C1 segment of cervical spinal cord (tissue), 14 donors: Measurements from ENCODE around the gene FTCDNL1.

ENCODE experiments used
- DNase-seq, 14 donors: peaks; one replicate each; lab custom pipeline; 2025; lab: John Stamatoyannopoulos, UW

The FTCDNL1 gene

DNA sequence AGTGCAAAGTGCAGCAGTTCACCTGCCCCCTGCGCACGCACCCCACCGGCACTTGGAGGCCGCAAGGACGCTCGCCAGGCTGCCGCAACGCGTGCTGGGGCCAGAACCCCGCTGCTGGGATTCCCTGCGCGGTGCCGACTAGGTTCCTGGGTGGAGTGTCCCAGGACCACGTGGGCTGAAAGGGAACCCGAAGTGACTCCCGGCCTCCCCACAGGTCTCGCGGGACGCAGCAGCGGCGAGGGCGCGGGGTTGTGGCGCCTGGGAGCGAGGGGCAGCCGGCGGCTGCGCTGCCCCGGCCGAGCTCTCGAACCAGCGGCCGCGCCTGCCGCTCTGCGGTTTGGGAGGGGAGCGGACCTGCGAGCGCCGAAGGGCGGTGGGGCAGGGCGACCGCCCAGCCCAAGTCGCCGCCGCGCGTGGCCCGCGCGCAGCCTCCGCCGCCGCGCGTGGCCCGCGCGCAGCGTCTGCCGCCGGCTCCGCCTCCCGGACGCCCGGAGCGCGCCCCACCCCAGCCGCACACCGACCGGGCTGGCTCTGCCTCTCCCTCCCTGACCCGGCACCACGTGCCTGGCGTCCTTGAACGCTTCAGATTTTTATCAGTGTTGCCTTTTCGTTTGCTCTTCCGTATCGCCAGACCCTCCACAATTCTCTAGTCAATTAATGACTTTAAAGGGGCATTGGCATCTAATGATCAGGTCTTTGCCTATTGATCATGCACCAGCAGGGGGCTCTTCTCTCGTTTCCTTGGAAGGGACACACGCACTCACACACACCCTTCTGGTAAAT, at the start of gene FTCDNL1:
Gene FTCDNL1, minus strand, starts transcription at position 475 of the 783 bp plus-strand sequence. CDS start 2,230 bp downstream, outside the sequence.
- DNase-seq = peak in 13 of 14 donors; percentile 42 to 94 (median 80)

DNA sequence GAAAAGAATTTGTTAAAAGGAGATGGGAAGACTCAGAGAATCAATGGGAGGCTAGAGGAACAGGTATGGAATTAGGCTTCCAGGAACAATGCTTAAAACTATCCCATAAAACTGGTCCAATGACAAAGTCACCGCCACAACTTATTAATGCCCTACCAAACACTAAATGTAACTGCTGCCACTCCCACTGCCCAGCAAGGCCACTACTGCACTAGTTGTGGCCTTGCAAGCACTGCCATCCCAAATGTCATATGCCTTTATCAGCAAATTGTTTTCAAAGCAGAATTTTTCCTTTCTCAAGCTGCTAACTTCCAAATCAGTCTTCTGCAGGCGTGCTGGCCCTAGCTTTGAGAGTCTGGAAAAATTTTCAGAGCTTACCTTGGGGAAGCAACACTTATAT, 45.6 kb upstream of the FTCDNL1 start:
- no peak for DNase-seq

DNA sequence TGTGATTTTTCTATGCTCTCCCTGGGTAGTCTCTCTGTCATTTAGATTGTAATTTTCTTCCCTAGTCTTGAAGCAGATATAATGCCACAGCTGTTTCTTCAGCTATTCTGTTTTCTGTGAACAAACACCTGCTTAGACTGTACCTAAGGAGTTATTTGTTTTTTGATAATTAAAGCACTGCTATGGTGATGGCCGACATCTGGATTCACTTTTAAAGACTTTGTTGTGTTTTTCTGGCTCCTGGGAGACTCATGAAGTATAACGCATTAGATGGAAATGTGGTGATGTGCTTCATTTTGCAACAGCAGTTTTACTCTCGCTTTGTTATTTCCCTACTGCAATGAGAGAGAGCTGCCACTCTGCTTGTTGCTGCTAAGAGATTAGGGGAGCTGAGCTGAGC, 44.4 kb upstream of the FTCDNL1 start:
- DNase-seq = no peak

DNA sequence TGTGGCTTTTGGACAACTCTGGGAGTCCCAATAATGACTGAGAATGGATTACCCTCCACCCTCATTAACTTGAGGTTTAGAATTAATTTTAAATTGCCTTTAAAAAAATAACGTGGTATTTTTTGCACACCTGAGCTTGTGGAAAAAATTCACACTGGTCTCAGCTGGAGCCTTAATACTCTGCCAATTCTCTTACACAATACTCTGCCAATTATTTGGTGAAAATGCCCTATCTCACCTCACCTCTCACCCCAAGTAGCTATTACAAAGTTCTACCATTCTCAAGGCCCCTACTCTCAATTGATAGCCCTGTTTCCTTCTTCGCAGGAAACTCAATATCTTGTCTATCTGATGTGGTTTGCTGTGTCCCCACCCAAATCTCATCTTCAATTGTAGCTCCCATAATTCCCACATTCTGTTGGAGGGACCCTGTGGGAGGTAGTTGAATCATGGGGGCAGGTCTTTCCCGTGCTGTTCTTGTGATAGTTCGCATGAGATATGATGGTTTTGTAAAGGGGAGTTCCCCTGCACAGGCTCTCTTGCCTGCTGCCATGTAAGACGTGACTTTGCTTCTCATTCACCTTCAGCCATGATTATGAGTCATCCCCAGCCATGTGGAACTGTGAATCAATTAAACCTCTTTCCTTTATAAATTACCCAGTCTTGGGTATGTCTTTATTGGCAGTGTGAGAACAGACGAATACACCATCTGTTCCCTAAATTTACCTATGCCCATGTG, 32.7 kb upstream of the FTCDNL1 start:
- DNase-seq = no peak

DNA sequence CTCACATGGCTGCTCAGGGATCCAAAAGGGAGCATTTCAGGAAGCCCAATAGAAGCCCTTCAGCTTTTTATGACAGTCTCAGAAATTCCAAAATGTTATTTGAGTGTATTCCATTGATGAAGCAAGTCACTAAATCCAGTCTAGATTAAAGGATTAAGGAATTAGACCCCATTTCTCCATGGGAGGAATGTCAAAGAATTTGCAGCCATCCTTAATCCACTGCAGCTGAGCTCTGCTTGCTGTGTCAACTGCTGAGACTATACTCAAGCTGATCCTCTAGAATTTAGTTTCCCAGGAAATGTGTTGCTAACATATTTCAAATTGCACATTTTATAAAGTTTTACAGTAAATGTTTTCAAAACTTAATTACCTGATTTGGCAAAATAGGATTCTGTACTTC, 31.7 kb upstream of the FTCDNL1 start:
- DNase-seq = no peak

DNA sequence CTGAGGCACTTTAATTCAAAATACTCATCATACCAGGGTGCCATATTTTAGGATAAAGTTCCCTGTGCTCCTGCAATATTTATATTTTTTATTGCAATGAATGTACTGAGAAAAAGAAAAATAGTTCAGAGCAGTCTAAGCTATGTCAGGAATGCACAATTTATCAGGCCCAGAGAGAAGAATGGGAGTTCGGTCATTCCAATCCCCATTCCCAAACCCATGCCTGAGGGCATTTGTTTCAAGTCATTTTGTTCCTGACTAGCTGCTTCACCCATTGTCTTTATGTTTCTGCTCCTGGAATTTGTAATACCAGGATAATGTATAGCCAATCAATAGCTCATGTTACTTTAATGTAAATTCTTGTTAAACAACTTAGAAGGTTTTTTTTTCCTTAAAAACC, 24.4 kb upstream of the FTCDNL1 start:
- DNase-seq = no peak

DNA sequence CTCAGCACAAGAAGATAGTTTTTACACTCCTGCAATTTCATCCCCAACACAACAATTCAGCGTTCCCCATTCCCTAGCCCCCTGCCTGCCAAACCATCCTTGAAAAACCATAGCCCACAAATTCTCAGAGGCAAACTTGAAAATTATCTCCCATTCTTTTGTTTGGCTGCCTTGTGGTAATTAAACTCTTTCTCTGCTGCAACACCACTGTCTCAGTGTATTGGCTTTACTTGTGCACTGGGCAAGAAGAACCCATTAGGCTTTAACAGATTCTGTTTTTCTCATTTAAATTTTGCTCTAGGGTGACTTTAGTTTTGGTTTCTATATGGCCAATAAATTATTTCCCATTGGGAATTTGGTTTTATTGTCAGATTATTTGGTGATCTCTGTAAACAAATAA, 23.2 kb upstream of the FTCDNL1 start:
- DNase-seq = no peak

DNA sequence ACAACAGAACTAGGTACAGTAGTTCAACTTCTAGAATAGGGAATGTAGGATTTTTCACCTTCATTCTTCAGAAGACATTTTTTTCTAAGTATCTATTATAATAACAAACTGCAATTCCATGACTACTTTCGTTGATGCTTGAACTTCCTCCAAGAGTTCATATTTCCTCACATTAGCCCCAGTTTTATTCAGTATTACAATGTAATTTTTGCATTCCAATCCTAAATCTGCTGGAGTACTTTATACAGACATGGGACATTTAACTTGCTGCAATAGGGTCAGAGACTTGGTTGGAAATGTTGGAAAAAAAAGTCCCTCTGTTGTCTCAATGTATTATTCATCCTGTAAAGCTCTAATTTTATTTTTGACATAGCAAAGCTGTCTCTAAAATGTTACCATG, 19.6 kb upstream of the FTCDNL1 start:
- DNase-seq = no peak

DNA sequence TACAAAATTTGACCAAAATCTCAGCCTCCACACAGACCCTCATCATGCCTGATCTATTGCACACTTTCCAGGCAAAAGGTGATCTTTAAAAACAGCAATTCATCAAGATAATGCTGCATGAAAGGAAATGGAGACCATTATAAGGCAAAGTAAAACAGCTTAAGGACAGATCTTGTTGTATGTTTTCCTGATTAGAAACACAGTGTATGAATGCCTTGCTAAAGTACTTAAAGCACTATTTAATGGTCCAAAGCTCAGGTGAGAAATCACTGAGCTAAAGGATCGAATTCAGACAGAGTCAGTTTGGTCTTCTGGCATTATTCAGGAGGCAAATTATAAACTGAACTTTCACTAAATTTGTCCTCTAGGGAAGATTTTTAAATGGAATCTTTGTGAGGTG, 18.7 kb upstream of the FTCDNL1 start:
- DNase-seq = no peak

DNA sequence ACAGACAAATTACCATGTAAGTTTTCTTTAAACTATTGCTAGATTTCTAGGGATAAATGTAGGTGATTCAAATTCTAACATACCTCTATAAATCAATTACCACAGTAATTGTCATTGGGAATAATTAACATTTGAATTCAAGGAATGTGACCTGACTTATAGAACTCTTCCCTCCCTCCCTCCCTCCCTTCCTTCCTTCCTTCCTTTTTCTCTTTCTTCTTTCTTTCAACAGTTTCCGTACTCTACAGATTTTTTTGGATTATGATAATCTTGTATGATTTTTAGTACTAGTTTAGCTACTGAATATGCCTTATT, 18.2 kb upstream of the FTCDNL1 start:
- no peak for DNase-seq

DNA sequence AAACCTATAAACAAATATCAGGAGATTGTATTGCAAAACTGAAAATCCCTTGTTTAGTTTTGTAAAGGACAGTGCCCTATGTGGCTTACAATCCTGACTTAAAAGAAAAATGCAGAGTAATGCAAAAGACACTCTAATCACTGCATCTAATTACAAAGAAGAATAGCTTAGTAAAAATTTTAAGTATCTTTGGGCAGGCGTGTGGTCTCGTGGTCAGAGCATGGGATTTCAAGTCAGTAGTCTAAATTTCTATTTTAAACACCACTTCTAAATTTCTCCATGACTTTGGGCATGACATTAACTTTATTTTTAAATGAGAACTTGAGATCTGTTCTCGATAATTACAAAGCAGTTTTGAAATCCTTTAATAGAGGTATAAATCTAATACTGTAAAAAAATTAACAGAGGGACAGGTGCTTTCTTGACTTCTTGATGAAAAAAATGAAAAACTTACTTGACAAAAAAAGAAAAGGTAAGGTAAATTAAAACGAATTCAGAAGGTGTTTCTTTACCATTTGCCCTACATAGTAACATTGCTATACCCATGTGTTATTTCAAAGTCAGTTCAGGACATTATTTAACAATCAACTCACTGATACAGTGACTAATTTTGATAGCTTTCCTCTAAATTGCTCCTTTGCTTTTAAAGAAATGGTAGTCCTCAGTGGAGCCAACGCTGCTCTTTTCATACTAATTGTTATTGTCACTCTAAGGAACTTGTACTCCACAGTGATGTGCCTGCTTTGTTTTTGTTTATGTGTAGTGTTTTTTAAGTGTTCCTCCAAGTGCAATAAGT, 17.6 kb upstream of the FTCDNL1 start:
- no peak for DNase-seq

DNA sequence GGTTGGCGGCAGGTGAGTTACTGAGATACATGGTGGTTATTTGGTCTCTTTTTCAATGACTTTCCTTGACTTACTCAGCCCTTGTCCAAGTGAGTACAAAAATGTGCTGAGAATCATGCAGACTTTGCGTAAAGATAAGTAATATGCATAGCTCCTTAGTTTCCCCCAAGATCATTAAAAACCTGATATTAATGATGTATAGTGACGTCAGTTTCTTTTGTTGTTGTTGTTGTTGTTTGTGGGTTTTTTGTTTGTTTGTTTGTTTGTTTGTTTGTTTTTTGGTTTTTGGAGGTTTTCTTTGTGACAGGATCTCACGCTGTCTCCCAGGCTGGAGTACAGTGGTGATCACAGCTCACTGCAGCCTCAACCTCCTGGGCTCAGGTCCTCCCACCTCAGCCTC, 14.9 kb upstream of the FTCDNL1 start:
- no peak for DNase-seq

DNA sequence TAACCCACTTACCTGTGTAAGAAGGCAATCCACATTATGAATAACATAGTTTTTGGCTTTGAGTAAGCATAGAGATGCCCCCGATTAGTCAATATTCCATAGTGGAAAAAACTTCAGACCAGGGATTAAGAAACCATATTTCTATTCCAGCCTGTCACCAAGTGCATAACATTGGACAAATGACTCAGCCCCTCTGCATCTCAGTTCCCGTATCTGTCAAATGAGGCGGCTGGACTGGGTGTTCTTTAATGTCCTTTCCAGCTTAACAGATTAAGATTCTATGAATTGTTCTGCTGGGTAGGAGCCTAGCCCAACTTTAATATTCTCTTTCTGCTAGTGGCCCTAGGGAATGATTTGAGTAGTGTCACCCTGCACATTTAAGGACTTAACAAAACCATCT, 11.8 kb upstream of the FTCDNL1 start:
- DNase-seq = no peak

DNA sequence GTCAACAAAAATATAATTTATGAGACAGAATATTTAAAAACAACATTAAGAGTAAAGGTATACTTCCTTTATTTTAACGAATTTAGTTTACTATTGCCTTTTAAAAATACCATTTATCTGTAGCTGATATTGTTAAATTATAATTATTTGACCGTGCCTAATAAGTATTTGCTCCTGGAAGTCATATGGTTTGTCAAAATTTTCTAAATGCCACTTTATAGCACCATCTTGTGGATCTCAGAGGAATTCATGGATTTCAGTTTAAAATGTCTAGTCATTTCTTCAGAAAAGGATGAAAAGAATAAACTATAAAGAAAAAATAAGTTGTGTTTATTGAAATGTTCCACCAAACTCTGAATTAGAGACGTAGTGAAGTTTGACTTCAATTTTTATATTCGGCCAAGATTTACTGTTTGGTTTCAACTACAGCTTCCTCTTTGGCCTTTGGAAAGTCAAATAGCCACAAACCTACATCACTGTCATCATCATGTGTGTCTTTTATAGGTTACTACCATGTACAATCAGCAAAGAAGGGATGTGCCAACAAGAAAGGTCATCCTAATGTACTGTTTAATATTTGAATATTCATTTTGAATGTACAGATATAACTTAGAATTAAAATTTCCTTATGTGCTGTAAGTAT, 10.3 kb upstream of the FTCDNL1 start:
- no peak for DNase-seq

DNA sequence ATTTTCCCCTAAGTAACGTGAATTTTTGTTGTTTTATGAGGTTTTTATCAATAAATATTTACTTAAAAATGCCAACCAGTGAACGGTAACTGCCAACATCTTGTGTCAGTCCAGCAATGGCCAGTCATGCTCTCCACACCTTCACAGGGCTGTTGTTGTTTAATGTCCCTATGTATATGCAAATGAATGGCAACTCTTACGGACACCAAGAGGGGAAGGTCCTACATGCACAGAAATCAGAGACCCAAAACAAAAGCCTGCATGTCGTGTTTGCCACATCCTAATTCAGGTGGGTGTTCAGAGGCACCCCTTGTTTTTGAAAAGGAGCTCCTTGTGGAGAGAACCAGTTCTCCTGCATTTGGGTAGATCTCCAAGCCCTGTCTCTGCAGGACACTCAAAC, 4.8 kb upstream of the FTCDNL1 start:
- no peak for DNase-seq

DNA sequence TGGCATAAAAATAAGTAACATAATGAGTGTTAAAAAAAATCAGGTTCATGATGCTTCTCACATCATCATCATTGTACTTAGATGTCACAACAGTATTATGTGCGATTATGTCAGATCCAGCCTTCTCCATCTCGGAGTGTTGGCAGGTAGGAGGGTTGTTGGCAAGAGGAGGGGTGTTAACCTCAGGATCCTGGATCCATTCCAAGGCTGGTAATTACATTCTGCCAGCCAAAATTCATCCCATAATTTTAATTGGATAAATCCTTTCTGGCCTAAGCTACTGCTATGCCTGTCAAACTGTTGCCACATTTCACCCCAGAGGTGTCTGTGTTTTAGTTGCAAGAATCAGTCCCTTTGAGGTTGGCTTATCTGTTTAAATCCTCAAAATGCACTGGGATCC, 891 bp upstream of the FTCDNL1 start:
- peak in 1 of 14 donors; percentile 84 for DNase-seq

DNA sequence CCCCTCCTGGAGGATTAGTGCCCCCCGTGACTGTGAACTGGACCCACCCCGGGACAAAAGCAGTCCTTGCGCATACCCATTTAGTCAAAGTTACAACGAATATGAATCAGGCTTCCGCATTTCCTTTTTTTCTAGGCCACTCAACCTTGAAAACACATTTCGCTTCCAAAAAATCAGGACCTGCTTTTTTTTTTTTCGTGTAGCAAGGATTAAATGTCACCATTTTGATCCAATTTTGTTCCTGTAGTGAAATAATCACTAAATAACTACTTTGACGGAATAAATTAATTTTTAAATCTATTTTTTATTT, 464 bp upstream of the FTCDNL1 start:
- no peak for DNase-seq

DNA sequence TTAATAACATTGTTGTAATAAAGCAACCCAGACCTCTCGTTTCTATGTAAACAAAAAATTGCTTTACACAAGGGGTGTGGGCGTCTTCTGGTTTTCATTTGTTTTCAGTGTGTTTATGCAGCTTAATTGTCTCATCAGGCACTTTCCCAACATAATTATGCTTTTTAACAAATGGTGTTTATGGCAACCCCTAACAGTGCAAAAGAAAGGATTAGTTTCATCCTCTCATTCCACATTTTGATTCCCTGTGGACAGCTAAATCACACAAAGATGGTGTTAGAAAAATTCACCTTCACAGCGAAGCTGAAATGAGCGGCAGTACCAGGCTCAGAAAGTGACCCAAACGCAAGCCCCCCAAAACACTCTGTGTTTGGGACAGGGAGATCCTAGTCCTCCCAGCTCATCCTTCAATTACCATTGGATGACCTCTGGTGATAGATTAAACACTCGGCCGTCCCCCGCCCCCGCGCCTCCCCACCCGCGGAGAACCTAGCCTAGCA, 724 bp downstream of the FTCDNL1 start:
- DNase-seq = no peak

DNA sequence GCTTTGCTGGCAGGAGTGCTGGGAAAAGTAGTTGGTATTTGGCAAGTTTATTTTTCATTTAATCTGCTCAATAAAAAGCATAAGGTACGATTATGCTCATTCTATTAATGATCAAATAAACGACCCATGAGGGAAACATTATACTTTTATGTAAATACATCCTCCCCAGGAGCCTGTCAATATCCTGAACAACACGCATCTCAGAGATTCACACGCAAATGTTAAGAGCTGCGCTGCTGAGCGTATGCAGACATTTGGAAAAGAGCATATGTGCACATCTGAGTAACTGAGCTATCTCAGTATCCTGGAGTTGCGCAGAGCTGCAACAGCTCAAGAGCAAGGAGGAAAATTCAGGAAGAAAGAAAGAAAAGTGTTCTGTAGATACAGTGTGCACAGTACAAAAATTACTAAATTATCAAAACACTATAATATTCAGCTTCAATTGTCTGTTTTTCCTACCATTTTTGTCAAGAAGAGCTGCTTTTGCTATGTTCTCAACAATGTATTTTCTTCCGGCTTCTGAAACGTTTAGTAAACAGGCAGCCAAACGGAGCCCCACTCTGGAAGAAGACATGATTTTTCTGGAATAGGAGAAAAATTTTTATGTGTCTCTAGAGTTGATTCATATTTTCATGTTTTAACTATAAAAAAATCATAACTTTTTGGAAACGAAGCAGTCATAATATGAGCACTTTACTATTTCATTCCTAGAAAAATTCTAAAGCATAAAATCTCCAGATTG, 2.4 kb downstream of the FTCDNL1 start:
- DNase-seq = no peak

DNA sequence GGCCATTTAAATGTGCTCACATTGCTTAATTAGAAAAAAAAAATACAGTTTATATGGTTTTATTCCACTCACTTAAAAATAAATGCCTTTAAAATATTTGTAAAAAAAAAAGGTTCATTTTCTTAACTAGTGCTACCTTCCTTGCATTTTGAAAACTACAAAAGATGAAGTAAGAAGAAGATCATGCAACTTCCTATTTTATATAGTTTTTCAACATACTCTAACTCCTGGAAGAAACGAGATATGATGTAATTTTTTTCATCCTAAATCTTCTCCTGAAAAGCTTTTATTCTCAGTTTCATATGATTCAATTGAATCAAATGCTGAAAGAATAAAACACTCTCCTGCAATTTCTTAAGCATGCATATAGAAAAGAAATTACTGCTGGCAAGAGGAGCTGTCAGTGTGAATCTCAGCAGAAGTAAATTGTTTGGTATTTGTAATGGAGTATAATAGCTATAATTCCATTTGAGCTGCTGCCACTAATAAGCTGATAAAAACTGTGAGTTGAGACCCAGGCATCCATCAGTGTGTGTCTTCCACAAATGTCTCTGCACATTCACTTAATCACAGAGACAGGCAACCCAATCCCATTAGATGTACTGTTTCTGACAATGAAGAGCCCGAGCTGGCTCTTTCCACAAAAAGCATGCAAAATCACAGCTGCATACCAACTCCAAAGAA, 3.7 kb downstream of the FTCDNL1 start:
- no peak for DNase-seq
